GM04504 (cell line): ENCODE measurements around the gene SLC25A27.

Experiments
- DNase-seq: peaks from one replicate; pipeline ENCODE4 v3.0.0-alpha.2; 2012; ENCODE audit warnings: low read depth

SLC25A27 gene

GRCh38 chr6:46651816-46652215 is 959 bp upstream of the SLC25A27 start:
- no peak for DNase-seq

GRCh38 chr6:46652232-46652602 is 558 bp upstream of the SLC25A27 start:
- DNase-seq = no peak

GRCh38 chr6:46653439-46654195 is 842 bp downstream of the SLC25A27 start:
- DNase-seq = no peak

- no peak for DNase-seq
Observed at GRCh38 chr6:46655803-46656202, 3.0 kb downstream of the SLC25A27 start.

GRCh38 chr6:46657642-46658041 is 4.9 kb downstream of the SLC25A27 start:
- no peak for DNase-seq

GRCh38 chr6:46661483-46661882 is 8.7 kb downstream of the SLC25A27 start:
- no peak for DNase-seq

- DNase-seq = no peak
Observed at GRCh38 chr6:46667377-46667776, 14.6 kb downstream of the SLC25A27 start.

- DNase-seq = no peak
Observed at GRCh38 chr6:46674410-46674809, 21.6 kb downstream of the SLC25A27 start.

GRCh38 chr6:46676604-46677313 is 24.0 kb downstream of the SLC25A27 start:
- no peak for DNase-seq

- DNase-seq = no peak
Observed at GRCh38 chr6:46677314-46677654, 24.5 kb downstream of the SLC25A27 start.

GRCh38 chr6:46684771-46685170 is 32.0 kb downstream of the SLC25A27 start:
- no peak for DNase-seq

GRCh38 chr6:46687619-46688097 is 34.9 kb downstream of the SLC25A27 start, which contains the start of gene TDRD6:
Gene TDRD6 (plus strand): TSS chr6:46687885. CDS start chr6:46688129, 244 bp downstream.
- no peak for DNase-seq

- DNase-seq = no peak
Observed at GRCh38 chr6:46688117-46688965, 35.6 kb downstream of the SLC25A27 start.

- no peak for DNase-seq
Observed at GRCh38 chr6:46688966-46689335, 36.2 kb downstream of the SLC25A27 start.

GRCh38 chr6:46689657-46690056 is 36.9 kb downstream of the SLC25A27 start:
- DNase-seq = no peak

- DNase-seq = no peak
Observed at GRCh38 chr6:46690141-46690755, 37.5 kb downstream of the SLC25A27 start.

GRCh38 chr6:46690911-46691451 is 38.2 kb downstream of the SLC25A27 start:
- no peak for DNase-seq

GRCh38 chr6:46699970-46700369 is 47.2 kb downstream of the SLC25A27 start:
- no peak for DNase-seq

GRCh38 chr6:46704562-46704961 is 51.8 kb downstream of the SLC25A27 start:
- no peak for DNase-seq

- no peak for DNase-seq
Observed at GRCh38 chr6:46706464-46706863, 53.7 kb downstream of the SLC25A27 start.

GRCh38 chr6:46711491-46711890 is 58.7 kb downstream of the SLC25A27 start:
- no peak for DNase-seq

- no peak for DNase-seq
Observed at GRCh38 chr6:46715141-46715540, 62.4 kb downstream of the SLC25A27 start.
